IMR-90 (cell line): ENCODE results near the gene NIPBL. TPM values are rescaled to one million over a fixed set of nuclear protein-coding genes. Genes with fewer than 3 reads are reported as not detected.

Experiments
- ATAC-seq: fragments of 200-7000 bp; cut with Tn5 transposase; 2 replicates; pipeline ENCODE4 v1.9.1; 2020; ENCODE audit warnings: low read depth, mild to moderate bottlenecking, moderate library complexity
- BruUV-seq: library from RNA; stranded (reverse); fragments of 400-500 nt; replicated peaks from 2 replicates; lab custom pipeline; 2021; lab: Mats Ljungman, UMichigan
- CTCF ChIA-PET: fragments of 300-600 bp; formaldehyde crosslinking; extraction: SDS; loops from one replicate; lab custom pipeline; 2021; ENCODE audit warnings: antibody characterized with exemption; lab: Yijun Ruan, JAX
- POLR2A ChIA-PET: fragments of 300-600 bp; sonication (Branson Sonifier 250); formaldehyde crosslinking; loops from one replicate; lab custom pipeline; 2022; ENCODE audit warnings: antibody characterized with exemption; ENCODE audit not compliant: unreplicated experiment; lab: Charles Lee
- DNase-seq: peaks from one replicate; pipeline ENCODE4 v3.0.0; 2013
- H2AFZ ChIP-seq: replicated peaks from 2 replicates; pipeline ENCODE3; 2013; ENCODE audit warnings: low read length, mild to moderate bottlenecking; ENCODE audit not compliant: poor library complexity
- H2AK5ac ChIP-seq: 2 replicates; pipeline ENCODE4 v1.6.1; 2013; ENCODE audit warnings: low read depth, low read length, inconsistent platforms
- H2AK9ac ChIP-seq: replicated peaks from 2 replicates; pipeline ENCODE3; 2013; ENCODE audit warnings: mild to moderate bottlenecking, low read depth, low read length, moderate library complexity; ENCODE audit not compliant: poor library complexity
- H2BK120ac ChIP-seq: 2 replicates; pipeline ENCODE4 v1.6.1; 2013; ENCODE audit warnings: low read depth, low read length, inconsistent platforms
- H2BK15ac ChIP-seq: 3 replicates; pipeline ENCODE4 v1.6.1; 2013; ENCODE audit warnings: low read depth, low read length, inconsistent platforms
- H2BK20ac ChIP-seq: 2 replicates; pipeline ENCODE4 v1.6.1; 2013; ENCODE audit warnings: low read depth, mild to moderate bottlenecking, inconsistent platforms, low read length, moderate library complexity
- H2BK5ac ChIP-seq: 2 replicates; pipeline ENCODE4 v1.6.1; 2013; ENCODE audit warnings: mild to moderate bottlenecking, low read depth, low read length, inconsistent platforms; ENCODE audit not compliant: poor library complexity, severe bottlenecking
- H3K14ac ChIP-seq: replicated peaks from 2 replicates; pipeline ENCODE4 v1.6.1; 2013; ENCODE audit warnings: low read depth, low read length, inconsistent platforms
- H3K18ac ChIP-seq: 2 replicates; pipeline ENCODE4 v1.6.1; 2013; ENCODE audit warnings: low read depth, low read length, control low read depth
- H3K23ac ChIP-seq: 2 replicates; pipeline ENCODE4 v1.6.1; 2013; ENCODE audit warnings: low read depth, low read length, inconsistent platforms
- H3K27ac ChIP-seq: 2 replicates; pipeline ENCODE4 v1.5.1; 2013; ENCODE audit warnings: mild to moderate bottlenecking, control low read depth, low read length; ENCODE audit not compliant: insufficient read depth
- H3K27me3 ChIP-seq: 2 replicates; pipeline ENCODE4 v1.6.1; 2013; ENCODE audit warnings: low read length; ENCODE audit not compliant: control insufficient read depth, insufficient read depth
- H3K36me3 ChIP-seq: 2 replicates; pipeline ENCODE4 v1.6.1; 2013; ENCODE audit warnings: low read length, mixed read lengths; ENCODE audit not compliant: control insufficient read depth, insufficient read depth
- H3K4ac ChIP-seq: 2 replicates; pipeline ENCODE4 v1.6.1; 2013; ENCODE audit warnings: low read depth, low read length, inconsistent platforms
- H3K4me1 ChIP-seq: 2 replicates; pipeline ENCODE4 v1.6.1; 2013; ENCODE audit warnings: low read length, mixed read lengths; ENCODE audit not compliant: control insufficient read depth, insufficient read depth
- H3K4me2 ChIP-seq: 2 replicates; pipeline ENCODE4 v1.6.1; 2013; ENCODE audit warnings: low read depth, mild to moderate bottlenecking, control low read depth, low read length, moderate library complexity
- H3K4me3 ChIP-seq: 2 replicates; pipeline ENCODE4 v1.5.1; 2013; ENCODE audit warnings: low read depth, mild to moderate bottlenecking, control low read depth, low read length, moderate library complexity; ENCODE audit not compliant: insufficient read depth
- H3K56ac ChIP-seq: 2 replicates; pipeline ENCODE4 v1.6.1; 2013; ENCODE audit warnings: low read length, inconsistent platforms; ENCODE audit not compliant: insufficient read depth; ENCODE audit errors: extremely low read depth
- H3K79me1 ChIP-seq, 2 experiments: 2 replicates each; pipeline ENCODE4 v1.6.1; 2013; ENCODE audit warnings: low read length in 2 of 2, inconsistent platforms in 1 of 2, low read depth in 1 of 2
- H3K9ac ChIP-seq: 2 replicates; pipeline ENCODE4 v1.6.1; 2013; ENCODE audit warnings: low read depth, low read length, control low read depth
- H3K9me1 ChIP-seq: 2 replicates; pipeline ENCODE4 v1.6.1; 2013; ENCODE audit warnings: low read length, inconsistent platforms; ENCODE audit not compliant: insufficient read depth
- H3K9me3 ChIP-seq: 2 replicates; pipeline ENCODE4 v1.6.1; 2013; ENCODE audit warnings: low read length; ENCODE audit not compliant: control insufficient read depth, insufficient read depth
- H4K20me1 ChIP-seq: 2 replicates; pipeline ENCODE4 v1.6.1; 2013; ENCODE audit warnings: low read length, inconsistent platforms; ENCODE audit not compliant: insufficient read depth
- H4K5ac ChIP-seq: 2 replicates; pipeline ENCODE4 v1.6.1; 2013; ENCODE audit warnings: mild to moderate bottlenecking, low read depth, low read length, control low read depth
- H4K8ac ChIP-seq, 2 experiments: 2 replicates each; pipeline ENCODE4 v1.6.1; 2013; ENCODE audit warnings: low read depth in 2 of 2, low read length in 2 of 2, control low read depth in 1 of 2, inconsistent platforms in 1 of 2
- H4K91ac ChIP-seq: 2 replicates; pipeline ENCODE4 v1.6.1; 2013; ENCODE audit warnings: low read depth, low read length, inconsistent platforms; ENCODE audit not compliant: insufficient read depth
- BHLHE40 ChIP-seq: fragments of 150-350 bp; IDR thresholded peaks from 2 replicates; pipeline ENCODE4 v1.6.1; 2016; ENCODE audit warnings: mild to moderate bottlenecking, low read depth, low read length
- CHD1 ChIP-seq: IDR thresholded peaks from 2 replicates; pipeline ENCODE4 v1.6.1; 2012; ENCODE audit warnings: low read depth, low read length, improper control_type of control experiment
- FOS ChIP-seq: fragments of 150-350 bp; IDR thresholded peaks from 2 replicates; pipeline ENCODE4 v1.6.1; 2016; ENCODE audit warnings: low read depth, low read length
- MAFK ChIP-seq: IDR thresholded peaks from 2 replicates; pipeline ENCODE4 v1.6.1; 2012; ENCODE audit warnings: low read depth, low read length, improper control_type of control experiment
- MXI1 ChIP-seq: IDR thresholded peaks from 2 replicates; pipeline ENCODE4 v1.6.1; 2012; ENCODE audit warnings: low read depth, mild to moderate bottlenecking, low read length, moderate library complexity, borderline replicate concordance
- RCOR1 ChIP-seq: IDR thresholded peaks from 2 replicates; pipeline ENCODE4 v1.6.1; 2012; ENCODE audit warnings: mild to moderate bottlenecking, low read length, improper control_type of control experiment; ENCODE audit not compliant: insufficient replicate concordance
- SMC3 ChIP-seq: fragments of 150-350 bp; IDR thresholded peaks from 2 replicates; pipeline ENCODE4 v1.6.1; 2016; ENCODE audit warnings: low read depth, mild to moderate bottlenecking, antibody characterized with exemption, low read length, moderate library complexity
- USF2 ChIP-seq: fragments of 150-350 bp; IDR thresholded peaks from 2 replicates; pipeline ENCODE4 v1.6.1; 2017; ENCODE audit warnings: mild to moderate bottlenecking, antibody characterized with exemption, low read length, low read depth
- WGBS, 2 experiments: methylation state at CpG; one replicate each; pipeline versions ENCODE4 v1.1.5 to v1.1.7; 2013; ENCODE audit warnings: missing lambda C conversion rate in 2 of 2; ENCODE audit not compliant: insufficient read length in 1 of 2; ENCODE audit errors: extremely low coverage in 2 of 2; 5-methylcytosine and 5-hydroxymethylcytosine counted together
- dilution Hi-C: fragments of 300-500 bp; cut with HindIII; formaldehyde crosslinking; loops from one replicate; pipeline ENCODE4 v1.14.3; 2018; ENCODE audit warnings: low sequenced_read_pairs; ENCODE audit not compliant: unreplicated experiment
- in situ Hi-C: fragments of 300-500 bp; cut with MboI; formaldehyde crosslinking; loops from 3 replicates; pipeline ENCODE4 v1.14.3; 2019; ENCODE audit warnings: low sequenced_read_pairs, inconsistent platforms, mixed read lengths
- intact Hi-C: fragments of 100-400 bp; cut with micrococcal nuclease; formaldehyde crosslinking; loops from 2 replicates; pipeline ENCODE4 v1.10.0; 2022
- polyA plus RNA-seq, 3 experiments: library from polyadenylated mRNA; depleted of rRNA; stranded (reverse); fragments of >200 nt; gene quantifications; 2 replicates each; pipeline ENCODE4 v1.2.3, GENCODE V29; 2012; ENCODE audit warnings: low replicate concordance in 1 of 3
- total RNA-seq: library from RNA; depleted of rRNA; stranded (reverse); fragments of >200 nt; gene quantifications from 2 replicates; pipeline ENCODE4 v1.2.3, GENCODE V29; 2012

The NIPBL gene
- total and polyA plus RNA-seq, 2 of the 4 experiments (the other 2 are of a cell fraction): 8.4 to 46.4 TPM

- H4K8ac ChIP-seq: no peak overlapping the region
- no peak overlapping the region for H2BK20ac ChIP-seq
- CTCF ChIA-PET: no interaction called here
- no peak overlapping the region for H3K23ac ChIP-seq
- no peak overlapping the region for H2AK9ac ChIP-seq
- no peak overlapping the region for H3K56ac ChIP-seq
- no peak overlapping the region for H3K4me3 ChIP-seq
- H2BK5ac ChIP-seq: no peak overlapping the region
- no peak overlapping the region for H4K91ac ChIP-seq
- DNase-seq: no peak
- H3K9ac ChIP-seq: no peak overlapping the region
- H2BK120ac ChIP-seq: no peak overlapping the region
- peaks cover 3% of the 10 kb centered on the region; the same call in 1 of the 2 replicates for H3K9me1 ChIP-seq
- 80% methylated on average over 1 of the region's 3 CpGs; no CpG with 5 or more reads in 1 of the 2 experiments for WGBS, 2 experiments
- H4K20me1 ChIP-seq: peaks cover 57% of the 10 kb centered on the region
- no peak overlapping the region for H3K14ac ChIP-seq
- peaks cover 34 to 56% of the 10 kb centered on the region in 2 experiments for H3K79me1 ChIP-seq
- no peaks in the 10 kb centered on the region for H3K9me3 ChIP-seq
- H3K4ac ChIP-seq: no peak overlapping the region
- BruUV-seq: no TSS peak
- TF ChIP-seq FOS (no peak), MAFK (no peak), CHD1 (no peak), MXI1 (no peak), BHLHE40 (no peak), SMC3 (no peak), RCOR1 (no peak), USF2 (no peak)
- no peak overlapping the region for H3K4me2 ChIP-seq
- H4K5ac ChIP-seq: no peak overlapping the region
- ATAC-seq: no peak
- dilution Hi-C loops (no loop called here), in situ Hi-C loops (loop anchor here (5.0 kb wide), 1 partner anchor 58 kb away; no protein-coding TSS in a partner anchor), intact Hi-C loops (no loop called here)
- H3K18ac ChIP-seq: no peak overlapping the region
- no peaks in the 10 kb centered on the region for H3K4me1 ChIP-seq
- H3K27ac ChIP-seq: no peak overlapping the region
- H2BK15ac ChIP-seq: no peak overlapping the region
- no peak overlapping the region for H2AFZ ChIP-seq
- POLR2A ChIA-PET: no interaction called here
- H2AK5ac ChIP-seq: no peak overlapping the region
- H3K27me3 ChIP-seq: no peaks in the 10 kb centered on the region
- no peaks in the 10 kb centered on the region for H3K36me3 ChIP-seq
Measured at GRCh38 chr5:36939969-36940858, 63.6 kb downstream of the NIPBL start.
